GM18508 (cell line): ENCODE measurements around the gene SLC38A5.
"Not testable (repeated sequence)": the region's sequence is repeated elsewhere in the genome, so short reads cannot be mapped to it uniquely, and the experiment has no call there.

Experiments
- ATAC-seq: cut with Tn5 transposase; IDR thresholded peaks from one replicate; pipeline ENCODE4 v1.9.1; 2021; ENCODE audit warnings: moderate number of reproducible peaks; ENCODE audit not compliant: insufficient read depth, unreplicated experiment

The SLC38A5 gene

GRCh38 chrX:48471504-48471903, 1.4 kb upstream of the SLC38A5 start:
- ATAC-seq: no peak

- ATAC-seq: no peak
Measured at GRCh38 chrX:48470833-48471118, 716 bp upstream of the SLC38A5 start.

GRCh38 chrX:48468693-48469691, 1.1 kb downstream of the SLC38A5 start:
- ATAC-seq: no peak

GRCh38 chrX:48468247-48468671, 1.8 kb downstream of the SLC38A5 start:
- no peak for ATAC-seq

DNA sequence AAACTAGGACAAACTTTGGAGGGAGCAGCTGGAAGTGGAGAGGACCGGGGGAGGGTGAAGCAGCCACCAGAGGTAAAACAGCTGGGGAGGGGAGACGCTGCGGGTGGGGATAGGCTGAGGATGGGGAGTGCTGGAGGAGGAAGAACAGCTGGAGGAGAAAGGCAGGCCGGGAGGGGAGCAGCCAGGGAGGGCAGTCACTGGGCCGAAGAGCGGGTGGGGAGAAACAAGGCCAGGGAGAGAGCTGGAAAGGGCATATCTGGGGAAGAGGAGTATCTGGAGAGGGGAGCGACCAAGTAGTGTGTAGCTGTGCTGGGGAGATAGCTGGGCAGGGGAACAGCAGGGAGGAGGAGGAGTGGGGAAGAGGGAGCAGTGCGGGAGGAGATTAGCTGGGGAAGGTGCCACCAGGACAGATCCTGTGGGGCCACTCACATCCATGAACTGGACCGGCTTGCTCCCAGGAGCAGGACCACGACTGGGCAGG, 2.7 kb downstream of the SLC38A5 start:
- no peak for ATAC-seq

- ATAC-seq: no peak
Measured at GRCh38 chrX:48466696-48467095, 3.4 kb downstream of the SLC38A5 start.

- ATAC-seq: no peak
Measured at GRCh38 chrX:48465336-48465933, 4.6 kb downstream of the SLC38A5 start.

DNA sequence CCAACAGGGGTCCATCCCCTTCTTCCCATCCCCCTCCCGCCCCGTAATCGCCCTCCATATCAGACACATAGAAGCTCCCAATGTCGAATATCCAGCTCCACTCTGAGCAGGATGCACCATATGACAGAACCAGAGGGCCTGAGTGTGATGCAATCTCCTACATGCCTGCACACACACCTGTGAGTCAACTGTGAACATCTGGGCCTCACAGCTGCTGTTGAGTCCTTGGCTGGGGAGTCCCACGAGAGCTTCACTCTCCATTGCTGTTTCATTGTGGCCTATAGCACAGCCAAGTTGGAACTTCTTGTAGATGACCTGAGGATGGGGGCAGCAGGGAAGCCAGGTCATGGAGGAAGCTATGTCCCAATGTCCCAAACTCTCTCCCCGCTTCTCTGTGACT, 8.2 kb downstream of the SLC38A5 start:
- ATAC-seq: no peak

DNA sequence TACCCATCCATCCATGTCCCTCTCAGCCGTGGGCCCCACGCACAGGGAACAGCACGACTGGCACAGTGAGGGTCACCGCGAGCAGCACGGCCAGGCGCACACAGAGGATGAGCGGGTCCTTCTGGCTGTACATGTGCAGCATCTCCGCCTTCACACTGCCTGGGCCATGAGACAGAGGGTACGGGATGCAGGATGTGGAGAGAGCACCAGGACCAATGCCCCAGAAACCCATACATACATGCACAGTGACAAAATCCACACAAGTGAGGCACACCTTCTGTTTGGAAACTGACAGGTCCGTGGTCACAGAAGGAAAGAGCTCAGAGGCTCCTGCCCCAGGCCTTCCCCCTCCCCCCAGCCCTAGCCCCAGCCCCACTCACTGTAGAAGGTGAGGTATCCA, 9.5 kb downstream of the SLC38A5 start:
- ATAC-seq: no peak

DNA sequence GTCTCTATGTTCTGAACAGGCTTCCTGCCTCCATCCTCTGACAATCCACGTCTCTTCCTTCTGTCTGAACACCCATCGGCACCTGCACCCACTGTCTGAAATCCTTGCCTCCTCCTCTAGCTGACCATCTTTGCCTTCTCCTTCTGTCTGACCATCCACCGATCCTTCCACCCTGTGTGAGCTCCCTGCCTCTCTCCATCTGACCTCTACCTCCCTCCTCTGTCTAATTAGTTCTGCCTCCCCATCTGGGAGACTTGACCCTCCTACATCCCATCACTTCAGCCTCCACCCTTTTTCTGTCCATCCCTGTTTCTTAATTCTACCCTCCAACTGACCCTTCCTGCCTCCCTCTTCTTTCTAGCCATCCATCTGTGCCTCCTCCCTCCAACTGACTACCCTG, 10.0 kb downstream of the SLC38A5 start:
- no peak for ATAC-seq

DNA sequence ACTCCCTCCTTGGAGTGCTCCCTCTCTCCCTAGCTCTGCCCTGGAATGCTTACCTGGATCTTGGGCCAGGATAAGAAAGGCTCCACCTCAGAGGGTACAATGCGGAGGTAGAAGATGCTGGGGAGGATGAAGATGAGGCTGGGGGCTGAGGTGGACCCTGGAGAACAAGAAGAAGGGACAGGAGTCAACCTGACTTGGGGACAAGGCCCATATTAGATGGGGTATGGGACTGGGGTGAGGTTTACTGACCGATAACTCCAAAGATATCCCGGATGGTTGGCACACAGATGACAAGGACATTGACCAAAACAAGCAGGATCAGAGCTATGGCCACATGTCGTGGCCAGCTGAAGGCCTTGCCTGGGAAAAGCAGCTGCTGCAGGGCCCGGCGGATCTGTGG, 10.6 kb downstream of the SLC38A5 start:
- no peak for ATAC-seq

- no peak for ATAC-seq
Measured at GRCh38 chrX:48458711-48459110, 11.3 kb downstream of the SLC38A5 start.

DNA sequence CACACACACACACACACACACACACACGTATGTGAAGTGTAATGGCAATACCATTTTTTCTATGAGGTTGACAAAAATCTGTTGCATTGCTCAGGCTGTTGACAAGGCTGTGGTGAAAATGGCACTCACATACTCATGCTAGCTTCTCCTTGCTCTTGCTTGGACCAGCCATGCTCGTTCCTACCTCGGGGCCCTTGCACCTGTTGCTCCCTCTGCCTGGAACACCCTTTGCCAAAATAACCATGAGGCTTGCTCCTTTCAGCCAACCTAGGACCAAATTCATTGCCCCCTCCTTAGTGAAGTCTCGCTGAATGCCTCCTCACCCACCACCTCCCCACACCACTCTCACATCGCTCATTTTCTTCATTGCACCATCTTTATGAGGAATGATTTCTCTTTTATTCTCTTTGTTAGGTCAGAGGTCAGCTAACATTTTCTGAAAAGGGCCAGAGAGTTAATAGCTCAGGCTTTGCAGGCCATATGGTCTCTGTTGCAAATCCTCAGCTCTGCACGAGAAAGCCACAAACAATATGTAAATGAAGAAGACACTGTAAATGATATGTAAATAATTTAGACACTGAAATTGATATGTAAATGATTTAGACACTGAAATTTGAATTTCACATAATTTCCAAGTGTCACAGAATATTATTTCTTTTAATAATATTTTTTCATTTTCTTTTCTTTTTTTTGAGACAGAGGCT, 13.3 kb downstream of the SLC38A5 start:
- no peak for ATAC-seq

DNA sequence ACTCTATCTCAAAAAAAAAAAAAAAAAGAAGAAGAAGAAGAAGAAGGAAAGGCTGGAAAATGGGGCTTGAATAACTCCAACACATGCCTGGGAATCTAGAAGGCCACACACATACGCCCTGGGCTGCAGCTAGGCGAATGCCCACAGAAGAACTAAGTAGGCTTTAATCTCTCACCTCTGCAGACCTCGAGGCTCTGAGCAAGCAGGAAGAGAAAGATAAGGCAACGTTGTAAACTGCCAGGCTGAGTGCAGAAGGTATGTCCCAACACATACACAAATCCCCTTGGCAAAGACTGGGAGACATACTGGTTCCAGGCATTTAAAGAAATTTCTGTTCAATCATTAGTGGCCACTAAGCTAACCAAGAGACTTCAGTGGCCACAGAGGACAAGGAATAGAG, 18.4 kb downstream of the SLC38A5 start:
- no peak for ATAC-seq

DNA sequence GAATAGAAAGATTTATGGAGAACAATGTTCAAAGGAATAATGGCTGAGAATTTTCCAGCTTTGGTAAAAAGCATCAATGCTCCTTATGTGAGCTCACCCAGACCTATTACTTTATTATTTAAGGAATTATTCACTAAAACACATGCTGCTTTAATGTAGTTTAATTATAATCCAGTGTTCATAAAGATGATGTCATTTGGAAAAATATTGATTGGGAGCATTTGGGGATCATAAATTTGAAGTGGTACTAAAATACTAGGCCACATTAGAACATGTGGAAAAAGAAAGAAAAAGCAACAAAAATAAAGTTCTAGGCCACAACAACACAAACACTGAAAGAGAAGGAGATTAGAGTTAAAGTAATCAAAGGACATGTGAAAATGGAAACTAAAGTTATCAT, 20.0 kb downstream of the SLC38A5 start:
- ATAC-seq: no peak

DNA sequence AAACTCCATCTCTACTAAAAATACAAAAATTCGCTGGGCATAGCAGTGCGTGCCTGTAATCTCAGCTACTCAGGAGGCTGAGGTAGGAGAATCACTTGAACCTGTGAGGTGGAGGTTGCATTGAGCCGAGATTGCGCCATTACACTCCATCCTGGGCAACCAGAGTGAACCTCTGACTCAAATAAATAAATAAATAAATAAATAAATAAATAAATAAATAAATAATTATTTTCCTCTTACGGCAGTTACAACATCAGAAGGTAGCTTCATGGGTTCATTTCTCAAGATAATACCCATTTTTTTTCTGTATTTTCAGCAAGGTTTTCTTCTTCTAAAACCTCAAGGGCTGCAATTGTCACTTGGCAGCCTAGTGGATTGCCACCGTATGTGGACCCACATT, 22.9 kb downstream of the SLC38A5 start:
- not testable (repeated sequence) for ATAC-seq

GRCh38 chrX:48433713-48434112, 36.3 kb downstream of the SLC38A5 start:
- not testable (repeated sequence) for ATAC-seq

GRCh38 chrX:48430166-48430565, 39.9 kb downstream of the SLC38A5 start:
- not testable (repeated sequence) for ATAC-seq

- not testable (repeated sequence) for ATAC-seq
Measured at GRCh38 chrX:48429606-48430005, 40.5 kb downstream of the SLC38A5 start.

- ATAC-seq: not testable (repeated sequence)
Measured at GRCh38 chrX:48427027-48427716, 42.9 kb downstream of the SLC38A5 start.
